CD4-positive, CD25-positive, alpha-beta regulatory T cell (primary cell): ENCODE measurements around the gene CEBPG. TPM values are rescaled to one million over a fixed set of nuclear protein-coding genes. Genes with fewer than 3 reads are reported as not detected.

Source experiments
- ATAC-seq, 2 donors: fragments of 150-1000 bp; cut with Tn5 transposase; one replicate each; pipeline ENCODE4 v1.10.0; 2021; ENCODE audit warnings: low read depth in 2 of 2, moderate number of reproducible peaks in 2 of 2, moderate library complexity in 1 of 2
- DNase-seq, 3 donors: peaks; one replicate each; pipeline versions ENCODE4 v3.0.0 to v3.0.0-alpha.2; 2012 to 2022; ENCODE audit warnings: mixed read lengths in 1 of 3
- H3K27ac ChIP-seq: one replicate; pipeline ENCODE4 v1.7.0; 2013; ENCODE audit warnings: mild to moderate bottlenecking, low read length; ENCODE audit not compliant: insufficient read depth, poor library complexity, severe bottlenecking
- H3K27me3 ChIP-seq: one replicate; pipeline ENCODE4 v1.7.0; 2013; ENCODE audit warnings: low read length; ENCODE audit not compliant: control insufficient read depth, insufficient read depth
- H3K36me3 ChIP-seq: one replicate; pipeline ENCODE4 v1.7.0; 2013; ENCODE audit warnings: mild to moderate bottlenecking, low read length, moderate library complexity; ENCODE audit not compliant: control insufficient read depth, insufficient read depth
- H3K4me1 ChIP-seq: 2 replicates; pipeline ENCODE4 v1.7.0; 2013; ENCODE audit warnings: mild to moderate bottlenecking, low read length; ENCODE audit not compliant: insufficient read depth, control insufficient read depth, poor library complexity, severe bottlenecking
- H3K4me3 ChIP-seq: one replicate; pipeline ENCODE4 v1.7.0; 2013; ENCODE audit warnings: low read depth, mild to moderate bottlenecking, low read length, moderate library complexity
- H3K9me3 ChIP-seq, 2 experiments: 1 replicate in 1 of 2; 2 replicates in 1 of 2; pipeline ENCODE4 v1.7.0; 2013; ENCODE audit warnings: low read length in 2 of 2, mild to moderate bottlenecking in 1 of 2, moderate library complexity in 1 of 2; ENCODE audit not compliant: control insufficient read depth in 2 of 2
- H3K27ac Mint-ChIP-seq, 3 donors: one replicate each; pipeline ENCODE4 v1.8.0; 2020 to 2022; ENCODE audit warnings: mild to moderate bottlenecking in 3 of 3, mixed read lengths in 3 of 3, moderate library complexity in 2 of 3
- H3K27me3 Mint-ChIP-seq: one replicate; pipeline ENCODE4 v1.8.0; 2022; ENCODE audit warnings: mild to moderate bottlenecking, mixed read lengths
- H3K36me3 Mint-ChIP-seq: one replicate; pipeline ENCODE4 v1.8.0; 2020; ENCODE audit warnings: mixed read lengths
- H3K4me1 Mint-ChIP-seq, 4 donors: one replicate each; pipeline ENCODE4 v1.8.0; 2020 to 2022; ENCODE audit warnings: mixed read lengths in 4 of 4, mild to moderate bottlenecking in 1 of 4
- H3K4me3 Mint-ChIP-seq, 4 donors: one replicate each; pipeline ENCODE4 v1.8.0; 2020 to 2022; ENCODE audit warnings: mild to moderate bottlenecking in 4 of 4, mixed read lengths in 4 of 4, moderate library complexity in 3 of 4
- H3K9me3 Mint-ChIP-seq, 7 donors: one replicate each; pipeline ENCODE4 v1.8.0; 2020 to 2022; ENCODE audit warnings: mixed read lengths in 7 of 7, mild to moderate bottlenecking in 3 of 7, moderate library complexity in 2 of 7
- polyA plus RNA-seq, 4 donors: library from polyadenylated mRNA; unstranded; fragments of 300-500 nt; fragmentation: Illumina TruSeq; gene quantifications; one replicate each; pipeline ENCODE4 v1.2.3, GENCODE V29; 2021
- total RNA-seq: library from RNA; stranded (reverse); gene quantifications from one replicate; pipeline ENCODE4 v1.2.3, GENCODE V29; 2022

The CEBPG gene
- total and polyA plus RNA-seq, 5 donors from 2014 or later: 10.5 to 19.9 (median 14.1) TPM

DNA sequence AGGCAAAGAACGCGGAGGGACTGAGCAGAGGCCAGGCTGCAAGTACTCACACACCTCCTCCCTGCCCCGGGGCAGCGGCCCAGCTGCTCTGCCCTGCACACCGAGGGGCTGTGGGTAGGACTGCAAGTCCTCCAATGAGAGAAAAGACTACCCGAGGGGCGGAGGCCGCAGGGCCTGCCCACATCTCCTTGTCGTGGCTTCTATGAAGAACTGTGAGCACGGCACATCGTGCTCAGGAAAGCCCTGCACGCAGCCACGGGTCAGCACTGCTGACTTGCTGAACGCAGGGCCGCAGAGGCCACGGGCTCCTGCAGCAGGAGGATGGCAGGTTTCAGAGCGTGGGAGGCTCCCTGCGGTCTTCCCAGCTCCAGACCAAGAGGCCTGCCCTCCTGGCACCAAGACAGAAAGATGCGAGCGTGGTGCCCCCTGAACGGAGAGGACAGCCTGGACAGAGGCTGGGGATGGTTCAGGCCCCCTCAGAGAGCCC, 37.4 kb downstream of the CEBPG start:
- Mint-ChIP-seq H3K36me3 (no peaks in the 10 kb centered on the region), H3K4me3 (no peak overlapping the region), H3K9me3 (no peaks in the 10 kb centered on the region), H3K4me1 (peaks cover 0 to 4% (median 0%) of the 10 kb centered on the region in 4 donors), H3K27ac (no peak overlapping the region), H3K27me3 (no peaks in the 10 kb centered on the region)
- Histone ChIP-seq H3K4me1 (no peaks in the 10 kb centered on the region), H3K27ac (no peak overlapping the region), H3K9me3 (no peaks in the 10 kb centered on the region), H3K4me3 (no peak overlapping the region), H3K27me3 (no peaks in the 10 kb centered on the region), H3K36me3 (no peaks in the 10 kb centered on the region)
- DNase-seq: no peak
- no peak for ATAC-seq

GRCh38 chr19:33411621-33412180, 38.2 kb downstream of the CEBPG start:
- H3K9me3 Mint-ChIP-seq: no peaks in the 10 kb centered on the region
- no peaks in the 10 kb centered on the region for H3K27me3 Mint-ChIP-seq

GRCh38 chr19:33412601-33413425, 39.3 kb downstream of the CEBPG start:
- no peak overlapping the region for H3K27ac Mint-ChIP-seq
- H3K4me3 ChIP-seq: no peak overlapping the region
- H3K4me3 Mint-ChIP-seq: no peak overlapping the region

More at GRCh38 chr19:33411621-33412180, 38.2 kb downstream of the CEBPG start:
- Histone ChIP-seq H3K9me3 (no peaks in the 10 kb centered on the region), H3K36me3 (no peaks in the 10 kb centered on the region), H3K27me3 (no peaks in the 10 kb centered on the region), H3K4me1 (peaks cover 5% of the 10 kb centered on the region), H3K27ac (no peak overlapping the region), H3K4me3 (no peak overlapping the region)
- Mint-ChIP-seq H3K27ac (no peak overlapping the region), H3K36me3 (no peaks in the 10 kb centered on the region), H3K4me1 (peaks cover 0 to 9% (median 1%) of the 10 kb centered on the region in 4 donors), H3K4me3 (no peak overlapping the region)
- no peak for ATAC-seq
- DNase-seq: no peak

DNA sequence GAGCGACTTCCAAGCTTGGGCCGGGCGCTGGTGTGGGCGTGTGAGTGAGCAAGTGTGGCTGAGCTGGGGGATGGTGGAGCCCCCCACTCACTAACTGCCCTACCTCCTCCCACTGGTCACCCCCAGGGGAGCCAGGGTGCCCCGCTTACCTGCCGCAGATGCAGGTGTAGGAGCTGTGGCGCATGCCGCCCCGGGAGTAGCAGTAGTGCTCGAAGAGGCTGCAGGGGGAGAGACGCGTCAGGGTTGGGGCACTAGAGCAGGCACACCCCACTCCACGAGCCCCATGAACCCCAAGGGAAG, 39.9 kb downstream of the CEBPG start:
- Mint-ChIP-seq H3K4me1 (peaks cover 0 to 8% (median 1%) of the 10 kb centered on the region in 4 donors), H3K27ac (no peak overlapping the region), H3K27me3 (no peaks in the 10 kb centered on the region), H3K9me3 (no peaks in the 10 kb centered on the region), H3K4me3 (no peak overlapping the region), H3K36me3 (no peaks in the 10 kb centered on the region)
- H3K36me3 ChIP-seq: no peaks in the 10 kb centered on the region
- DNase-seq (no peak), ATAC-seq (no peak)
- H3K27ac ChIP-seq: no peak overlapping the region
- peaks cover 5% of the 10 kb centered on the region for H3K4me1 ChIP-seq
- no peaks in the 10 kb centered on the region for H3K27me3 ChIP-seq
- H3K4me3 ChIP-seq: no peak overlapping the region
- H3K9me3 ChIP-seq: no peaks in the 10 kb centered on the region

More at GRCh38 chr19:33412601-33413425, 39.3 kb downstream of the CEBPG start:
- Histone ChIP-seq H3K9me3 (no peaks in the 10 kb centered on the region), H3K27ac (no peak overlapping the region), H3K4me1 (peaks cover 5% of the 10 kb centered on the region), H3K27me3 (no peaks in the 10 kb centered on the region), H3K36me3 (no peaks in the 10 kb centered on the region)
- ATAC-seq (no peak), DNase-seq (no peak)
- Mint-ChIP-seq H3K36me3 (no peaks in the 10 kb centered on the region), H3K4me1 (peaks cover 0 to 8% (median 1%) of the 10 kb centered on the region in 4 donors), H3K27me3 (no peaks in the 10 kb centered on the region), H3K9me3 (no peaks in the 10 kb centered on the region)

DNA sequence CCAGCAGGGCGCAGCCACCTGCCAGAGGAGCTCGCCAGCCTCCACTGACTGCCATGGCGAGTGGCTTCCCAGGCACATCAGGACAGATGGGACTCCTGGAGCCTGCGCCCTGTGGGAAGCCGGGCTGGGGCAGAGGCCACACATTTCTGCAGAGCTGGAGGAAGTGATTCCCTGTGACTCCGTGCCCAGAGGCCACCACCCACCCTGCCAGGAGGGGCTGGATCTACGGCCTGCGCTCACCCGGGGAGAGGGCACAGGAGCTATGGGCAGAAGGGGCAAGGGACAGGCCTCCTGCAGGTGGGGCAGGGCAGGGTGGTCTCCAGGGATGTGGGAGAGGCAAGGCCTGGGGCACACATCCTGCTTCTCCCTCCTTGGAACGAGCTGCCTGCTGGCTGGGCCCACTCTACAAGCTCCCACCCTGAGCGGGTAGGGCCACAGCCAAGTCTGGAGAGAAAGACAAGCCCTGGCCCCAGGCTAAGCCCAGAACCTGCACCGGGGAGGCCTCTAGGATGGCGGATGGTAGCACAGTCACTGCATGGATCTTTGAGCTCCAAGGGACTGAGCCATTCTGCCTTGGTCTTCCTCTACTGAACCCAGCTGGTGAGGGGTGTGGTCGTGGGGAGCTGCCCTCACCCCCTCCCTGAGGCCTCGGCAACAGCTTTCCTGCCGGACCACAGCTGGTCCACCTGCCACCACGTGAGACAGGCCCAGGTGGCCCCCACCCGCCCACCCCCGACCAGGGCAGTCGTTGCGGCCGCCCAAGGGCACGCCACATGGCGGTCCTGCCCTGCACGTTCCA, 40.6 kb downstream of the CEBPG start:
- DNase-seq: no peak
- Mint-ChIP-seq H3K27me3 (no peaks in the 10 kb centered on the region), H3K27ac (no peak overlapping the region), H3K9me3 (no peaks in the 10 kb centered on the region), H3K36me3 (no peaks in the 10 kb centered on the region), H3K4me3 (no peak overlapping the region), H3K4me1 (peaks cover 0 to 8% (median 1%) of the 10 kb centered on the region in 4 donors)
- no peak overlapping the region for H3K27ac ChIP-seq
- ATAC-seq: no peak
- no peaks in the 10 kb centered on the region for H3K9me3 ChIP-seq
- H3K4me3 ChIP-seq: no peak overlapping the region
- no peaks in the 10 kb centered on the region for H3K36me3 ChIP-seq
- no peaks in the 10 kb centered on the region for H3K27me3 ChIP-seq
- H3K4me1 ChIP-seq: peaks cover 5% of the 10 kb centered on the region

DNA sequence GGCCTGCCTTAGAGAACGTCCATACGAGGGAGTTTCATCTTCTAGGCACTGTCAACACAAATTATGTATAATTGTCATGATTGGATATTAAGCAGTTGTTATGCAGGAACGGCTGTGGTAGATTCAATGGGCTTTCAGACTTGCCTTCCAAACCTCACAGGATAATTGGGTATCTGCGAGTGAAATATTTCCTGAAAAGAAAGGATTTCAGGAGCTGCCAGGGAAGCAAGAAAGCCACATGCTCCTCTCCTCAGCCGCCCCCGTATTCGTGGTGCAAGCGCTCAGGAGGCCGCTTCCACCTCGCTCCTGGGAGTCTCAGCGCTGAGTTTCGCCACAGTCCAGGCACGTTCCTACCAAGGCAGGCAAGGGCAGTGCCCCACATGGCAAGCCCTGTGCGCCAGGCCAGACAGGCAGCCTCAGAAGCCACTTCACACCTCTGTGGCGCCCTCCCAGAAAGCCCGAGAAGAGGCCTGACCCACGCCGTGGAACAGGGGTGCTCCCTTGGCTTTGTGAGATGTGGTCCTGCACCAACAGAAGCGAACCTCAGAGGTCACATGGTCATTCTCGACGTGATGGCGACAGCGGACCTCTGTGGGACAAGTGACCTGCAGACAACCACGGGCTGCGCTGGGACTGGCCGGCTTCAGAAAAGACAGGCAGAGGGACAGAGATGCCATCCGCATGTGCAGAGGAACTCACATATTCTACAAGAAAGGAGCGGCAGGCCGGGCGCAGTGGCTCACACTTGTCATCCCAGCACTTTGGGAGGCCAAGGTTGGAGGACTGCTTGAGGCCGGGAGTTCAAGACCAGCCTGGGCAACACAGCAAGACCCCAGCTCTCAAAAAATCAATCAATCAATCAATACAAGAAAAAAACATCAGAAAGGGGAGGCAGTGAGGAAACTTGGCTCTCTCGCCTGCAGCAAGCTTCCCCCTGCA, 41.4 kb downstream of the CEBPG start:
- H3K4me1 Mint-ChIP-seq: peaks cover 0 to 8% (median 1%) of the 10 kb centered on the region in 4 donors
- no peaks in the 10 kb centered on the region for H3K36me3 Mint-ChIP-seq
- Histone ChIP-seq H3K27ac (no peak overlapping the region), H3K36me3 (no peaks in the 10 kb centered on the region), H3K4me3 (no peak overlapping the region), H3K27me3 (no peaks in the 10 kb centered on the region), H3K4me1 (peaks cover 5% of the 10 kb centered on the region), H3K9me3 (no peaks in the 10 kb centered on the region)
- no peak for ATAC-seq
- no peaks in the 10 kb centered on the region for H3K27me3 Mint-ChIP-seq
- no peaks in the 10 kb centered on the region for H3K9me3 Mint-ChIP-seq
- H3K27ac Mint-ChIP-seq: no peak overlapping the region
- no peak for DNase-seq
- H3K4me3 Mint-ChIP-seq: peak overlapping the region in 1 of 4 donors; percentile 35
